Measurements from ENCODE around the gene NAT9. TPM values are rescaled to one million over a fixed set of nuclear protein-coding genes. Genes with fewer than 3 reads are reported as not detected.

The NAT9 gene
- total RNA-seq, 4 donors from 2014 or later: 18.3 to 34.4 (median 27.6) TPM

GRCh38 chr17:74738051-74738996, 37.8 kb downstream of the NAT9 start:
- TF ChIP-seq POLR2AphosphoS5 (IDR thresholded peaks at IDR 0.05) (peak; percentile 7 to 66 (median 57)), POLR2A (IDR thresholded peaks at IDR 0.05) (peak; percentile 58), EP300 (IDR thresholded peaks at IDR 0.05; ENCODE audit: low read depth) (no peak)
- TF ChIP-seq, protein P1, sequence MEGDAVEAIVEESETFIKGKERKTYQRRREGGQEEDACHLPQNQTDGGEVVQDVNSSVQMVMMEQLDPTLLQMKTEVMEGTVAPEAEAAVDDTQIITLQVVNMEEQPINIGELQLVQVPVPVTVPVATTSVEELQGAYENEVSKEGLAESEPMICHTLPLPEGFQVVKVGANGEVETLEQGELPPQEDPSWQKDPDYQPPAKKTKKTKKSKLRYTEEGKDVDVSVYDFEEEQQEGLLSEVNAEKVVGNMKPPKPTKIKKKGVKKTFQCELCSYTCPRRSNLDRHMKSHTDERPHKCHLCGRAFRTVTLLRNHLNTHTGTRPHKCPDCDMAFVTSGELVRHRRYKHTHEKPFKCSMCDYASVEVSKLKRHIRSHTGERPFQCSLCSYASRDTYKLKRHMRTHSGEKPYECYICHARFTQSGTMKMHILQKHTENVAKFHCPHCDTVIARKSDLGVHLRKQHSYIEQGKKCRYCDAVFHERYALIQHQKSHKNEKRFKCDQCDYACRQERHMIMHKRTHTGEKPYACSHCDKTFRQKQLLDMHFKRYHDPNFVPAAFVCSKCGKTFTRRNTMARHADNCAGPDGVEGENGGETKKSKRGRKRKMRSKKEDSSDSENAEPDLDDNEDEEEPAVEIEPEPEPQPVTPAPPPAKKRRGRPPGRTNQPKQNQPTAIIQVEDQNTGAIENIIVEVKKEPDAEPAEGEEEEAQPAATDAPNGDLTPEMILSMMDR (IDR thresholded peaks at IDR 0.05): no peak
- intact Hi-C loops (cut with DNase I; ENCODE audit: low total_unique reads) (no loop called here), in situ Hi-C loops (cut with MboI; ENCODE audit: low pct_ligation_motif_present in 1 of 4, low pct_unique_long_range_greater_than_20kb in 1 of 4, low sequenced_read_pairs in 3 of 4) (loop anchor here in 3 of 4 donors (5.0 to 25.0 kb wide), 3 partner anchors 81 to 124 kb away; partner anchors contain the start of genes FDXR (in 2 of the 3) and GRIN2C (in 2 of the 3))
- H3K4me1 ChIP-seq: peaks cover 10 to 46% (median 32%) of the 10 kb centered on the region in 4 donors
- H3K36me3 ChIP-seq: no peaks in the 10 kb centered on the region
- H3K27me3 ChIP-seq: peaks cover 47% of the 10 kb centered on the region
- DNase-seq: peak; percentile 76
- 24% methylated on average over 14 of the region's 16 CpGs; no CpG with 5 or more reads in 1 of the 2 donors for WGBS, 2 donors (ENCODE audit: low coverage in 1 of 2)
- H3K4me3 ChIP-seq: peak overlapping the region in 3 of 4 donors; percentile 8 to 49 (median 38)
- H3K27ac ChIP-seq: peak overlapping the region; percentile 47 to 72 (median 62)
- no peaks in the 10 kb centered on the region for H3K9me3 ChIP-seq

DNA sequence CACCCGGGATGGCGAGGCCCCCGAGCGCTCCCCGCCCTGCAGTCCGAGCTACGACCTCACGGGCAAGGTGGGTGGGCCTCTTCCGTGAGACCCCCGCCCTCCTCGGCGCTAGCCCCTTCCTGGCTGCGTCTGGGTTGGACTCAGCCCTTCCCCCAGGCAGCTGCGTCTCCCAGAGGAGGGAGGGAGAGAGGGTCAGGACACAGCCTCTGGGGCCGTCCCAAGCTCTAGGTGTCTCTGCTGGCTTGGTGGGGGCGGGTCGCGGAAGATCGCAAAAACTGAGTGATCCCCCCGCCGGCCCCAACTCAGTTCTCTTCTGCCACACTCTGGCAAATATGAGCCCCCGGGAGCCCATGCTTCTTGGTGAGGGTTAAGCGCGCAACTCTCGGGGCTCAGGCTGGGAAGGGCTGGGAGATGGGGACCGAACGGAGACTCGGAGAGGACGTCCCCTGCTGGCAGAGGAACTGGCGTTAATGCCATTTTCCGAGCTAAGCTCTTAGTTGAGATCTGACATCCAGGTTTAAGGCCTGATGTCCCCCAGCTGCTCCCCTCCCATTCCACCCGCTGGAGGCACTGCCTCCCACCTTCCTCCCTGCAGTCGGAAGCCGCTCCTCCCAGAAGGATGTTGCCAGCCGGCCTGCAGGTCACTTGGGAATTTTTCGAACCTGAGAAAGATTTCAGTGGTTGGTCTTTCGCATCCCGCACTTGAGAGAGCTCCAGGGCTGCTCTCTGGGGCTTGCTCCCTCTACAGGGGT, 38.7 kb downstream of the NAT9 start:
- peak; percentile 42 for DNase-seq
- no peak for TF ChIP-seq POLR2AphosphoS5 (IDR thresholded peaks at IDR 0.05)
- TF ChIP-seq, protein P1 (IDR thresholded peaks at IDR 0.05): peak in 4 of 5 experiments; percentile 20 to 46 (median 27)
- Histone ChIP-seq H3K27me3 (peaks cover 47% of the 10 kb centered on the region), H3K4me1 (peaks cover 10 to 38% (median 32%) of the 10 kb centered on the region in 4 donors), H3K36me3 (no peaks in the 10 kb centered on the region), H3K9me3 (no peaks in the 10 kb centered on the region), H3K27ac (peak overlapping the region; percentile 47 to 72 (median 62)), H3K4me3 (peak overlapping the region; percentile 8 to 49 (median 25))
- intact Hi-C loops (cut with DNase I; ENCODE audit: low total_unique reads) (no loop called here), in situ Hi-C loops (cut with MboI; ENCODE audit: low pct_ligation_motif_present in 1 of 4, low pct_unique_long_range_greater_than_20kb in 1 of 4, low sequenced_read_pairs in 3 of 4) (loop anchor here in 3 of 4 donors (5.0 to 25.0 kb wide), 3 partner anchors 80 to 125 kb away; partner anchors contain the start of genes FDXR (in 2 of the 3) and GRIN2C (in 2 of the 3))
- WGBS, 2 donors (ENCODE audit: low coverage in 1 of 2): 4% methylated on average over 23 of the region's 38 CpGs; no CpG with 5 or more reads in 1 of the 2 donors

DNA sequence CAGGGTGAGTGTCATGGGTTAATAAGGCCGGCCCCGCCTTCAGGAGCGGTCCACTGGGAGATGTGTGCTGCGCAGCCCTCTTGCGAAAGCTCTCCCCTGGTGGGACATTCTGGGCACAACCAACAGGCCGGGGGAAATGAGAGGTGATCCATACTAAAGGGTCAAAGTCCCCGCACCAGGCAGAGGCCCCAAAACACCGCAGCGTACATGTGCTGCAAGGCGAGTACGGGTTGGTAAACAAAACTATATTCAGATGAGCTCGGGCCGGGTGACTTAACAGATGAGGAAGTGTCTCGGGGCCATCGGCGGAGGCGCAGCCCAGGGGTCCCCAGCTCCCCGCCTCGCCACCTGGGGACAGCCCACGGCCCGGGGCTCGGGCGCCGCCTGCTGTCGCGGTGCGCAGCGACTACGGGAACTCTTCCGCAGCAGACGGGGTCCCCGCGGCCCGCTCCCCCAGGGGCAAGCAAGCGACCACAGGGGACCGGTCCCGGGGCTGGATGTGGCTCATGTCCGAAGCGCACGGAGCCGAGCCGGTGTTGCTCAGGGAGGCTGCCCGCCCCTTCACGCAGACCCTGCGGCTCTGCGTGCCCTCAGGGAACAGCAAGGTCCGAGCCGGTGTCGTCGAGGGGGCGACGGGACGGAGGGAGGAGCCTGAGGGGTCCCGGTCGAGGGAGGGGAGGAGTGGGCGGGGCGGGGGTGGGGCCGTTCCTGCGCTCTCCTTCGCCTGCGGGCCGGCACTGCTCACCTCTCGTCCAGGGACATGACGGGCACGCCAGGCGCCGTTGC, 39.4 kb downstream of the NAT9 start, which contains the start of gene RAB37:
Gene RAB37, plus strand, starts transcription at position 744 of the 786 bp plus-strand sequence. Its CDS starts 17 bp downstream, at position 761.
- peak; percentile 40 for TF ChIP-seq POLR2A (IDR thresholded peaks at IDR 0.05)
- no peak for TF ChIP-seq EP300 (IDR thresholded peaks at IDR 0.05; ENCODE audit: low read depth)
- TF ChIP-seq, protein P1 (IDR thresholded peaks at IDR 0.05): peak in 4 of 5 experiments; percentile 33 to 51 (median 44)
- peak in 1 of 3 donors; percentile 7 for TF ChIP-seq POLR2AphosphoS5 (IDR thresholded peaks at IDR 0.05)
- peak within 1 kb of the TSS; percentile 47 to 72 (median 62) for H3K27ac ChIP-seq
- H3K4me3 ChIP-seq: peak within 1 kb of the TSS; percentile 8 to 49 (median 25)
- H3K27me3 ChIP-seq: peaks cover 47% of the 10 kb centered on the region
- no peaks in the 10 kb centered on the region for H3K9me3 ChIP-seq
- intact Hi-C loops (cut with DNase I; ENCODE audit: low total_unique reads): no loop called here
- H3K4me1 ChIP-seq: peaks cover 10 to 31% (median 29%) of the 10 kb centered on the region in 4 donors
- no peaks in the 10 kb centered on the region for H3K36me3 ChIP-seq
- DNase-seq: peak; percentile 59
- in situ Hi-C loops (cut with MboI; ENCODE audit: low pct_ligation_motif_present in 1 of 4, low pct_unique_long_range_greater_than_20kb in 1 of 4, low sequenced_read_pairs in 3 of 4): loop anchor here in 3 of 4 donors (5.0 to 25.0 kb wide), 3 partner anchors 79 to 126 kb away; partner anchors contain the start of genes FDXR (in 2 of the 3) and GRIN2C (in 2 of the 3)
- 0 to 3% methylated on average over 17 to 20 of the region's 67 CpGs for WGBS, 2 donors (ENCODE audit: low coverage in 1 of 2)
